A549 (cell line): ENCODE results near the gene APMAP. TPM values are rescaled to one million over a fixed set of nuclear protein-coding genes. Genes with fewer than 3 reads are reported as not detected.
"Not testable (repeated sequence)": the region's sequence is repeated elsewhere in the genome, so short reads cannot be mapped to it uniquely, and the experiment has no call there.

Source experiments
- ATAC-seq, 2 experiments: fragments of 200-7000 bp in 1 of 2; fragments of >200 bp in 1 of 2; cut with Nextera tagmentation in 1 of 2; cut with Tn5 transposase in 1 of 2; 3 replicates each; pipeline versions ENCODE4 v1.8.0 to v1.9.1; 2018 to 2020; ENCODE audit warnings: mild to moderate bottlenecking in 1 of 2, moderate library complexity in 1 of 2
- CTCF ChIA-PET: fragments of 300-600 bp; sonication (Branson Sonifier 250); formaldehyde crosslinking; extraction: SDS; loops from one replicate; lab custom pipeline; 2021; ENCODE audit warnings: antibody characterized with exemption, inconsistent platforms; lab: Yijun Ruan, JAX
- POLR2A ChIA-PET: fragments of 350-600 bp; formaldehyde crosslinking; extraction: SDS; loops from one replicate; lab custom pipeline; 2021; ENCODE audit warnings: antibody characterized with exemption, inconsistent platforms; lab: Yijun Ruan, JAX
- DNase-seq, 2 experiments: peaks; one replicate each; pipeline versions ENCODE4 v3.0.0 to v3.0.0-alpha.2; 2011 to 2016; ENCODE audit warnings: low read depth in 1 of 2, low spot score in 1 of 2
- FAIRE-seq: peaks from 2 replicates; lab custom pipeline; 2011; peaks lifted over from hg19 to GRCh38; lab: Jason Lieb, UNC
- H3K27ac ChIP-seq, 2 experiments: fragments of >200 bp; sonication (Bioruptor Twin); formaldehyde crosslinking; 3 replicates each; pipeline ENCODE4 v1.5.1; 2016 to 2017
- H3K4me1 ChIP-seq: fragments of >200 bp; sonication (Bioruptor Twin); formaldehyde crosslinking; 3 replicates; pipeline ENCODE4 v1.6.1; 2016
- H3K4me2 ChIP-seq: fragments of >200 bp; sonication (Bioruptor Twin); formaldehyde crosslinking; 3 replicates; pipeline ENCODE4 v1.6.1; 2016
- H3K4me3 ChIP-seq: fragments of >200 bp; sonication (Bioruptor Twin); formaldehyde crosslinking; 3 replicates; pipeline ENCODE4 v1.5.1; 2016
- H3K9me3 ChIP-seq: fragments of >200 bp; sonication (Bioruptor Twin); formaldehyde crosslinking; 3 replicates; pipeline ENCODE4 v1.6.1; 2016
- CBX8 ChIP-seq: fragments of 200-600 bp; sonication (generic); IDR thresholded peaks from 2 replicates; pipeline ENCODE4 v1.6.1; 2016
- CEBPB ChIP-seq, 2 experiments: fragments of >200 bp in 1 of 2; sonication (Bioruptor Twin) in 1 of 2; formaldehyde crosslinking in 1 of 2; IDR thresholded peaks; 2 replicates each; pipeline ENCODE4 v1.6.1; 2012 to 2016
- EHF ChIP-seq: fragments of 250-450 bp; sonication (Bioruptor Pico); IDR thresholded peaks from 2 replicates; pipeline ENCODE4 v1.5.0; 2020; ENCODE audit warnings: mild to moderate bottlenecking
- EP300 ChIP-seq, 2 experiments: fragments of >200 bp; sonication (Bioruptor Twin); formaldehyde crosslinking; IDR thresholded peaks; 2 replicates in 1 of 2; 3 replicates in 1 of 2; pipeline ENCODE4 v1.6.1; 2016 to 2017
- JUN ChIP-seq, 2 experiments: fragments of >200 bp; sonication (Bioruptor Twin); formaldehyde crosslinking; IDR thresholded peaks; 2 replicates in 1 of 2; 3 replicates in 1 of 2; pipeline ENCODE4 v1.6.1; 2016 to 2017
- KDM5A ChIP-seq: fragments of 200-600 bp; sonication (generic); IDR thresholded peaks from 2 replicates; pipeline ENCODE4 v1.6.1; 2016; ENCODE audit warnings: antibody characterized with exemption, mild to moderate bottlenecking
- MAFK ChIP-seq: fragments of 450-650 bp; IDR thresholded peaks from 2 replicates; pipeline ENCODE4 v1.6.1; 2014; ENCODE audit not compliant: partially characterized antibody
- NFE2L2 ChIP-seq: fragments of 150-350 bp; conservative IDR thresholded peaks from 2 replicates; pipeline ENCODE4 v1.6.1; 2014; ENCODE audit warnings: low read length
- REST ChIP-seq: fragments of 200-600 bp; sonication (generic); IDR thresholded peaks from 2 replicates; pipeline ENCODE4 v1.6.1; 2016; ENCODE audit warnings: antibody characterized with exemption, mild to moderate bottlenecking, moderate library complexity
- ZFP36 ChIP-seq: fragments of 450-650 bp; IDR thresholded peaks from 2 replicates; pipeline ENCODE4 v1.6.1; 2014; ENCODE audit warnings: borderline replicate concordance; ENCODE audit not compliant: partially characterized antibody
- WGBS: methylation state at CpG from one replicate; pipeline ENCODE4 v1.1.6; 2017; ENCODE audit errors: missing lambda C conversion rate; 5-methylcytosine and 5-hydroxymethylcytosine counted together
- polyA plus RNA-seq, 4 experiments: library from polyadenylated mRNA; depleted of rRNA in 3 of 4; stranded (reverse); fragments of >200 nt; fragmentation: RNase III in 1 of 4; extraction: RNeasy Plus Mini Kit Qiagen cat#74134 plus additional on column Dnase treatment in 1 of 4; gene quantifications; 2 replicates in 3 of 4; 3 replicates in 1 of 4; pipeline ENCODE4 v1.2.3, GENCODE V29; 2011 to 2017
- TF ChIP-seq, protein P1 (sequence below): fragments of 150-350 bp; IDR thresholded peaks from 2 replicates; pipeline ENCODE4 v1.6.1; 2014; ENCODE audit warnings: low read depth, mild to moderate bottlenecking, low read length
- TF ChIP-seq, protein P2 (sequence below): fragments of 250-450 bp; sonication (Bioruptor Pico); IDR thresholded peaks from 2 replicates; pipeline ENCODE4 v1.5.0; 2021; ENCODE audit warnings: mild to moderate bottlenecking, moderate library complexity, borderline replicate concordance

Gene APMAP
- polyA plus RNA-seq, 2 of the 4 experiments (the other 2 are of a cell fraction): 113 to 141 TPM

GRCh38 chr20:24948939-24949679 is 43.4 kb downstream of the APMAP start, which contains the start of gene CST7:
Gene CST7, plus strand, starts transcription at chr20:24949269. Its CDS starts 237 bp downstream, at chr20:24949506.
- peak; percentile 6 to 40; a peak in 3 of 6 replicates for ATAC-seq

GRCh38 chr20:24948396-24948938 is 44.1 kb downstream of the APMAP start:
- H3K4me1 ChIP-seq, ATAC-seq, H3K27ac ChIP-seq, H3K4me3 ChIP-seq, H3K9me3 ChIP-seq, DNase-seq, FAIRE-seq, POLR2A ChIA-PET, CTCF ChIA-PET, H3K4me2 ChIP-seq: not testable (repeated sequence)
- WGBS: 14% methylated on average over 4 of the region's 4 CpGs

More at GRCh38 chr20:24948939-24949679, 43.4 kb downstream of the APMAP start, which contains the start of gene CST7:
- H3K4me1 ChIP-seq: no peaks in the 10 kb centered on the region
- H3K4me2 ChIP-seq: no peak within 1 kb of the TSS
- 43% methylated on average over 19 of the region's 20 CpGs for WGBS
- no peak for FAIRE-seq
- H3K27ac ChIP-seq: no peak within 1 kb of the TSS
- POLR2A ChIA-PET: no interaction called here
- CTCF ChIA-PET: no interaction called here
- no peak within 1 kb of the TSS for H3K4me3 ChIP-seq
- no peak for TF ChIP-seq KDM5A
- no peak for TF ChIP-seq MAFK
- TF ChIP-seq REST: no peak
- no peak for TF ChIP-seq EHF (CRISPR knock-in tag)
- no peak for TF ChIP-seq CBX8
- TF ChIP-seq, protein P1, sequence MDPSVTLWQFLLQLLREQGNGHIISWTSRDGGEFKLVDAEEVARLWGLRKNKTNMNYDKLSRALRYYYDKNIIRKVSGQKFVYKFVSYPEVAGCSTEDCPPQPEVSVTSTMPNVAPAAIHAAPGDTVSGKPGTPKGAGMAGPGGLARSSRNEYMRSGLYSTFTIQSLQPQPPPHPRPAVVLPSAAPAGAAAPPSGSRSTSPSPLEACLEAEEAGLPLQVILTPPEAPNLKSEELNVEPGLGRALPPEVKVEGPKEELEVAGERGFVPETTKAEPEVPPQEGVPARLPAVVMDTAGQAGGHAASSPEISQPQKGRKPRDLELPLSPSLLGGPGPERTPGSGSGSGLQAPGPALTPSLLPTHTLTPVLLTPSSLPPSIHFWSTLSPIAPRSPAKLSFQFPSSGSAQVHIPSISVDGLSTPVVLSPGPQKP: no peak
- no peak for TF ChIP-seq EP300 (IDR thresholded peaks at IDR 0.05)
- TF ChIP-seq ZFP36: no peak
- TF ChIP-seq NFE2L2: no peak
- no peak for TF ChIP-seq JUN (IDR thresholded peaks at IDR 0.05)
- TF ChIP-seq, protein P2, sequence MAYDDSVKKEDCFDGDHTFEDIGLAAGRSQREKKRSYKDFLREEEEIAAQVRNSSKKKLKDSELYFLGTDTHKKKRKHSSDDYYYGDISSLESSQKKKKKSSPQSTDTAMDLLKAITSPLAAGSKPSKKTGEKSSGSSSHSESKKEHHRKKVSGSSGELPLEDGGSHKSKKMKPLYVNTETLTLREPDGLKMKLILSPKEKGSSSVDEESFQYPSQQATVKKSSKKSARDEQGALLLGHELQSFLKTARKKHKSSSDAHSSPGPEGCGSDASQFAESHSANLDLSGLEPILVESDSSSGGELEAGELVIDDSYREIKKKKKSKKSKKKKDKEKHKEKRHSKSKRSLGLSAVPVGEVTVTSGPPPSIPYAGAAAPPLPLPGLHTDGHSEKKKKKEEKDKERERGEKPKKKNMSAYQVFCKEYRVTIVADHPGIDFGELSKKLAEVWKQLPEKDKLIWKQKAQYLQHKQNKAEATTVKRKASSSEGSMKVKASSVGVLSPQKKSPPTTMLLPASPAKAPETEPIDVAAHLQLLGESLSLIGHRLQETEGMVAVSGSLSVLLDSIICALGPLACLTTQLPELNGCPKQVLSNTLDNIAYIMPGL (CRISPR knock-in tag): no peak
- no peak for TF ChIP-seq CEBPB (IDR thresholded peaks at IDR 0.05)
- DNase-seq: no peak
- H3K9me3 ChIP-seq: peaks cover 5% of the 10 kb centered on the region; the same call in 1 of the 3 replicates

DNA sequence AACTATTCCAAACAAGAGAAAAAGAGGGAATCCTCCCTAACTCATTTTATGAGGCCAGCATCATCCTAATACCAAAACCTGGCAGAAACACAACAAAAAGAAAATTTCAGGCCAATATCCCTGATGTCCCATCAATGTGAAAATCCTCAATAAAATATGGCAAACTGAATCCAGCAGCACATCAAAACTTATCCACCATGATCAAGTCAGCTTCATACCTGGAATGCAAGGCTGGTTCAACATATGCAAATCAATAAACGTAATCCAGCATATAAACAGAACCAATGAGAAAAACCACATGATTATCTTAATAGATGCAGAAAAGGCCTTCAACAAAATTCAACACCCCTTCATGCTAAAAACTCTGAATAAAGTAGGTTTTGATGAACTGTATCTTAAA is 46.2 kb downstream of the APMAP start:
- H3K9me3 ChIP-seq, FAIRE-seq, H3K4me3 ChIP-seq, ATAC-seq, H3K4me1 ChIP-seq, H3K27ac ChIP-seq, H3K4me2 ChIP-seq, POLR2A ChIA-PET, CTCF ChIA-PET, DNase-seq: not testable (repeated sequence)
- 5% methylated on average over 1 of the region's 1 CpG for WGBS
